ENCODE measurements around the gene BOK.
"Not testable (repeated sequence)": the region's sequence is repeated elsewhere in the genome, so short reads cannot be mapped to it uniquely, and the experiment has no call there.

DNA sequence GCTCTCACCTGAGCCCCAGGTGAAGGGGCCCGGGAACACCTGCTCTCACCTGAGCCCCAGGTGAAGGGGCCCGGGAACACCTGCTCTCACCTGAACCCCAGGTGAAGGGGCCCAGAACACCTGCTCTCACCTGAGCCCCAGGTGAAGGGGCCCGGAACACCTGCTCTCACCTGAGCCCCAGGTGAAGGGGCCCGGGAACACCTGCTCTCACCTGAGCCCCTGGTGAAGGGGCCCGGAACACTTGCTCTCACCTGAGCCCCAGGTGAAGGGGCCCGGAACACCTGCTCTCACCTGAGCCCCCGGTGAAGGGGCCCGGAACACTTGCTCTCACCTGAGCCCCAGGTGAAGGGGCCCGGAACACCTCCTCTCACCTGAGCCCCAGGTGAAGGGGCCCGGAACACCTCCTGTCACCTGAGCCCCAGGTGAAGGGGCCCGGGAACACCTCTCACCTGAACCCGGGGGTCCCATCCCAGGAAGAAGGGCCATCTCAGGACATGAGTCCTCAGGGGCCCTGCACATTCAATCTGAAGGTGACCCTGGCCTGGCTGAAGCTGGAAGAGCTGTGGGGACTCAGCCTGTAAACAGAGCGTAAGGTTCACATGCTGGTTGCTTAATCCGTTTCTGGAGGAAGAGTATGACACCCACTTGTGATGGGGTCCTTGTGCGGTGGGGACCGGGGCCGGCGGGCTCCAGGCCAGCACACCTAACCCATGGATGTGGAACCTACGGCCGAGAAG is 14.5 kb downstream of the BOK start:
- TF ChIP-seq HNF4G (IDR thresholded peaks at IDR 0.05); TAF1 (conservative IDR thresholded peaks at IDR 0.05); GABPA (IDR thresholded peaks at IDR 0.05 in 1 of 2, conservative IDR thresholded peaks at IDR 0.05 in 1 of 2): not testable (repeated sequence)
- TF ChIP-seq, protein P1, sequence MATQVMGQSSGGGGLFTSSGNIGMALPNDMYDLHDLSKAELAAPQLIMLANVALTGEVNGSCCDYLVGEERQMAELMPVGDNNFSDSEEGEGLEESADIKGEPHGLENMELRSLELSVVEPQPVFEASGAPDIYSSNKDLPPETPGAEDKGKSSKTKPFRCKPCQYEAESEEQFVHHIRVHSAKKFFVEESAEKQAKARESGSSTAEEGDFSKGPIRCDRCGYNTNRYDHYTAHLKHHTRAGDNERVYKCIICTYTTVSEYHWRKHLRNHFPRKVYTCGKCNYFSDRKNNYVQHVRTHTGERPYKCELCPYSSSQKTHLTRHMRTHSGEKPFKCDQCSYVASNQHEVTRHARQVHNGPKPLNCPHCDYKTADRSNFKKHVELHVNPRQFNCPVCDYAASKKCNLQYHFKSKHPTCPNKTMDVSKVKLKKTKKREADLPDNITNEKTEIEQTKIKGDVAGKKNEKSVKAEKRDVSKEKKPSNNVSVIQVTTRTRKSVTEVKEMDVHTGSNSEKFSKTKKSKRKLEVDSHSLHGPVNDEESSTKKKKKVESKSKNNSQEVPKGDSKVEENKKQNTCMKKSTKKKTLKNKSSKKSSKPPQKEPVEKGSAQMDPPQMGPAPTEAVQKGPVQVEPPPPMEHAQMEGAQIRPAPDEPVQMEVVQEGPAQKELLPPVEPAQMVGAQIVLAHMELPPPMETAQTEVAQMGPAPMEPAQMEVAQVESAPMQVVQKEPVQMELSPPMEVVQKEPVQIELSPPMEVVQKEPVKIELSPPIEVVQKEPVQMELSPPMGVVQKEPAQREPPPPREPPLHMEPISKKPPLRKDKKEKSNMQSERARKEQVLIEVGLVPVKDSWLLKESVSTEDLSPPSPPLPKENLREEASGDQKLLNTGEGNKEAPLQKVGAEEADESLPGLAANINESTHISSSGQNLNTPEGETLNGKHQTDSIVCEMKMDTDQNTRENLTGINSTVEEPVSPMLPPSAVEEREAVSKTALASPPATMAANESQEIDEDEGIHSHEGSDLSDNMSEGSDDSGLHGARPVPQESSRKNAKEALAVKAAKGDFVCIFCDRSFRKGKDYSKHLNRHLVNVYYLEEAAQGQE (IDR thresholded peaks at IDR 0.05), result not testable (repeated sequence)
- TF ChIP-seq, protein P2, sequence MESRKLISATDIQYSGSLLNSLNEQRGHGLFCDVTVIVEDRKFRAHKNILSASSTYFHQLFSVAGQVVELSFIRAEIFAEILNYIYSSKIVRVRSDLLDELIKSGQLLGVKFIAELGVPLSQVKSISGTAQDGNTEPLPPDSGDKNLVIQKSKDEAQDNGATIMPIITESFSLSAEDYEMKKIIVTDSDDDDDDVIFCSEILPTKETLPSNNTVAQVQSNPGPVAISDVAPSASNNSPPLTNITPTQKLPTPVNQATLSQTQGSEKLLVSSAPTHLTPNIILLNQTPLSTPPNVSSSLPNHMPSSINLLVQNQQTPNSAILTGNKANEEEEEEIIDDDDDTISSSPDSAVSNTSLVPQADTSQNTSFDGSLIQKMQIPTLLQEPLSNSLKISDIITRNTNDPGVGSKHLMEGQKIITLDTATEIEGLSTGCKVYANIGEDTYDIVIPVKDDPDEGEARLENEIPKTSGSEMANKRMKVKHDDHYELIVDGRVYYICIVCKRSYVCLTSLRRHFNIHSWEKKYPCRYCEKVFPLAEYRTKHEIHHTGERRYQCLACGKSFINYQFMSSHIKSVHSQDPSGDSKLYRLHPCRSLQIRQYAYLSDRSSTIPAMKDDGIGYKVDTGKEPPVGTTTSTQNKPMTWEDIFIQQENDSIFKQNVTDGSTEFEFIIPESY (IDR thresholded peaks at IDR 0.05), result not testable (repeated sequence)
- TF ChIP-seq, protein P3, sequence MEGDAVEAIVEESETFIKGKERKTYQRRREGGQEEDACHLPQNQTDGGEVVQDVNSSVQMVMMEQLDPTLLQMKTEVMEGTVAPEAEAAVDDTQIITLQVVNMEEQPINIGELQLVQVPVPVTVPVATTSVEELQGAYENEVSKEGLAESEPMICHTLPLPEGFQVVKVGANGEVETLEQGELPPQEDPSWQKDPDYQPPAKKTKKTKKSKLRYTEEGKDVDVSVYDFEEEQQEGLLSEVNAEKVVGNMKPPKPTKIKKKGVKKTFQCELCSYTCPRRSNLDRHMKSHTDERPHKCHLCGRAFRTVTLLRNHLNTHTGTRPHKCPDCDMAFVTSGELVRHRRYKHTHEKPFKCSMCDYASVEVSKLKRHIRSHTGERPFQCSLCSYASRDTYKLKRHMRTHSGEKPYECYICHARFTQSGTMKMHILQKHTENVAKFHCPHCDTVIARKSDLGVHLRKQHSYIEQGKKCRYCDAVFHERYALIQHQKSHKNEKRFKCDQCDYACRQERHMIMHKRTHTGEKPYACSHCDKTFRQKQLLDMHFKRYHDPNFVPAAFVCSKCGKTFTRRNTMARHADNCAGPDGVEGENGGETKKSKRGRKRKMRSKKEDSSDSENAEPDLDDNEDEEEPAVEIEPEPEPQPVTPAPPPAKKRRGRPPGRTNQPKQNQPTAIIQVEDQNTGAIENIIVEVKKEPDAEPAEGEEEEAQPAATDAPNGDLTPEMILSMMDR (IDR thresholded peaks at IDR 0.05; ENCODE audit: low read depth, low read length, missing input control), result not testable (repeated sequence)

Data from liver (tissue), 3 donors.